ENCODE data around the gene MYO18B.

Gene MYO18B

GRCh38 chr22:25726241-25726640 lies 15.7 kb upstream of the MYO18B start:
- H3K4me3 ChIP-seq (ENCODE audit: low read length), result no peak overlapping the region
- no peak for TF ChIP-seq ZNF274 (IDR thresholded peaks at IDR 0.05; ENCODE audit: low read depth, low read length)

GRCh38 chr22:25728071-25728470 lies 13.9 kb upstream of the MYO18B start:
- no peak for TF ChIP-seq ZNF274 (IDR thresholded peaks at IDR 0.05; ENCODE audit: low read depth, low read length)
- H3K4me3 ChIP-seq (ENCODE audit: low read length), result no peak overlapping the region

- no peak for TF ChIP-seq ZNF274 (IDR thresholded peaks at IDR 0.05; ENCODE audit: low read depth, low read length)
- no peak overlapping the region for H3K4me3 ChIP-seq (ENCODE audit: low read length)
These were observed 12.7 kb upstream of the MYO18B start for GRCh38 chr22:25729016-25729995.

- H3K4me3 ChIP-seq (ENCODE audit: low read length), result no peak overlapping the region
- no peak for TF ChIP-seq ZNF274 (IDR thresholded peaks at IDR 0.05; ENCODE audit: low read depth, low read length)
These were observed 6.3 kb upstream of the MYO18B start for GRCh38 chr22:25735650-25736049.

GRCh38 chr22:25736378-25737011 lies 5.5 kb upstream of the MYO18B start:
- TF ChIP-seq ZNF274 (IDR thresholded peaks at IDR 0.05; ENCODE audit: low read depth, low read length), result no peak
- H3K4me3 ChIP-seq (ENCODE audit: low read length), result peak overlapping the region; percentile 0; the same call in 1 of the 2 replicates

- no peak for TF ChIP-seq ZNF274 (IDR thresholded peaks at IDR 0.05; ENCODE audit: low read depth, low read length)
- no peak overlapping the region for H3K4me3 ChIP-seq (ENCODE audit: low read length)
These were observed 2.2 kb upstream of the MYO18B start for GRCh38 chr22:25739659-25740344.

- no peak for TF ChIP-seq ZNF274 (IDR thresholded peaks at IDR 0.05; ENCODE audit: low read depth, low read length)
These were observed 1.1 kb downstream of the MYO18B start for GRCh38 chr22:25742918-25743708.

GRCh38 chr22:25744694-25745093 lies 2.7 kb downstream of the MYO18B start:
- H3K4me3 ChIP-seq (ENCODE audit: low read length), result no peak overlapping the region
- no peak for TF ChIP-seq ZNF274 (IDR thresholded peaks at IDR 0.05; ENCODE audit: low read depth, low read length)

More at GRCh38 chr22:25742918-25743708, 1.1 kb downstream of the MYO18B start:
- H3K4me3 ChIP-seq (ENCODE audit: low read length), result peak overlapping the region; percentile 47; the same call in 1 of the 2 replicates

GRCh38 chr22:25745341-25746011 lies 3.5 kb downstream of the MYO18B start:
- no peak for TF ChIP-seq ZNF274 (IDR thresholded peaks at IDR 0.05; ENCODE audit: low read depth, low read length)
- H3K4me3 ChIP-seq (ENCODE audit: low read length), result no peak overlapping the region

- no peak overlapping the region for H3K4me3 ChIP-seq (ENCODE audit: low read length)
- TF ChIP-seq ZNF274 (IDR thresholded peaks at IDR 0.05; ENCODE audit: low read depth, low read length), result no peak
These were observed 4.0 kb downstream of the MYO18B start for GRCh38 chr22:25746012-25746373.

- H3K4me3 ChIP-seq (ENCODE audit: low read length), result no peak overlapping the region
- no peak for TF ChIP-seq ZNF274 (IDR thresholded peaks at IDR 0.05; ENCODE audit: low read depth, low read length)
These were observed 5.4 kb downstream of the MYO18B start for GRCh38 chr22:25747245-25747944.

GRCh38 chr22:25748140-25748539 lies 6.2 kb downstream of the MYO18B start:
- TF ChIP-seq ZNF274 (IDR thresholded peaks at IDR 0.05; ENCODE audit: low read depth, low read length), result no peak

GRCh38 chr22:25748704-25749103 lies 6.7 kb downstream of the MYO18B start:
- H3K4me3 ChIP-seq (ENCODE audit: low read length), result no peak overlapping the region
- TF ChIP-seq ZNF274 (IDR thresholded peaks at IDR 0.05; ENCODE audit: low read depth, low read length), result no peak

More at GRCh38 chr22:25748140-25748539, 6.2 kb downstream of the MYO18B start:
- H3K4me3 ChIP-seq (ENCODE audit: low read length), result no peak overlapping the region
